HepG2 (cell line): ENCODE data around the gene DHX30. TPM values are rescaled to one million over a fixed set of nuclear protein-coding genes. Genes with fewer than 3 reads are reported as not detected.

ENCODE experiments used
- DPF2 ChIP-seq: sonication (generic); formaldehyde crosslinking; IDR thresholded peaks from 2 replicates; pipeline ENCODE4 v1.4.0; 2020; ENCODE audit warnings: mild to moderate bottlenecking, low read depth, missing genetic modification reagents, borderline replicate concordance
- FOXM1 ChIP-seq: sonication (generic); formaldehyde crosslinking; IDR thresholded peaks from 2 replicates; pipeline ENCODE4 v1.5.0; 2020; ENCODE audit warnings: missing genetic modification reagents
- GABPB1 ChIP-seq: IDR thresholded peaks from 2 replicates; pipeline ENCODE4 v1.6.1; 2016; ENCODE audit warnings: mild to moderate bottlenecking, missing genetic modification reagents, moderate library complexity, missing compliant biosample characterization
- HOXA7 ChIP-seq: sonication (generic); formaldehyde crosslinking; IDR thresholded peaks from 2 replicates; pipeline ENCODE4 v1.8.1; 2022; ENCODE audit warnings: mild to moderate bottlenecking, missing genetic modification reagents, moderate library complexity
- KMT2B ChIP-seq: IDR thresholded peaks from 2 replicates; pipeline ENCODE4 v1.6.1; 2016; ENCODE audit warnings: missing genetic modification reagents, missing compliant biosample characterization
- MED13 ChIP-seq: sonication (generic); formaldehyde crosslinking; IDR thresholded peaks from 2 replicates; pipeline ENCODE4 v1.5.0; 2020; ENCODE audit warnings: missing genetic modification reagents
- MTA3 ChIP-seq: sonication (generic); formaldehyde crosslinking; IDR thresholded peaks from 2 replicates; pipeline ENCODE4 v1.4.0; 2020; ENCODE audit warnings: missing genetic modification reagents
- MYNN ChIP-seq: sonication (generic); formaldehyde crosslinking; IDR thresholded peaks from 2 replicates; pipeline ENCODE4 v1.4.0; 2020; ENCODE audit warnings: mild to moderate bottlenecking, low read depth, missing genetic modification reagents
- PAF1 ChIP-seq: IDR thresholded peaks from 2 replicates; pipeline ENCODE4 v1.6.1; 2016; ENCODE audit warnings: missing genetic modification reagents, missing compliant biosample characterization
- RAD21 ChIP-seq: fragments of 450-650 bp; formaldehyde crosslinking; IDR thresholded peaks from 2 replicates; pipeline ENCODE4 v1.5.0; 2020; ENCODE audit warnings: mild to moderate bottlenecking
- RFX1 ChIP-seq: fragments of 450-650 bp; IDR thresholded peaks from 2 replicates; pipeline ENCODE4 v1.6.1; 2017
- SNAPC2 ChIP-seq: sonication (generic); formaldehyde crosslinking; IDR thresholded peaks from 2 replicates; pipeline ENCODE4 v1.8.1; 2022; ENCODE audit warnings: mild to moderate bottlenecking, missing genetic modification reagents
- ZBTB7B ChIP-seq: sonication (generic); formaldehyde crosslinking; IDR thresholded peaks from 2 replicates; pipeline ENCODE4 v1.4.0; 2020; ENCODE audit warnings: missing genetic modification reagents
- ZNF230 ChIP-seq: sonication (generic); formaldehyde crosslinking; IDR thresholded peaks from 2 replicates; pipeline ENCODE4 v1.4.0; 2020; ENCODE audit warnings: mild to moderate bottlenecking, missing genetic modification reagents
- ZNF263 ChIP-seq: sonication (generic); formaldehyde crosslinking; IDR thresholded peaks from 2 replicates; pipeline ENCODE4 v1.4.0; 2020; ENCODE audit warnings: missing genetic modification reagents
- ZNF382 ChIP-seq: sonication (generic); formaldehyde crosslinking; IDR thresholded peaks from 2 replicates; pipeline ENCODE4 v1.5.0; 2020; ENCODE audit warnings: missing genetic modification reagents, mild to moderate bottlenecking, borderline replicate concordance
- ZNF501 ChIP-seq: sonication (generic); formaldehyde crosslinking; IDR thresholded peaks from 2 replicates; pipeline ENCODE4 v1.5.1; 2020; ENCODE audit warnings: mild to moderate bottlenecking, moderate library complexity, missing genetic modification reagents
- ZNF768 ChIP-seq: sonication (generic); formaldehyde crosslinking; IDR thresholded peaks from 2 replicates; pipeline ENCODE4 v1.4.0; 2020; ENCODE audit warnings: missing genetic modification reagents
- polyA plus RNA-seq, 8 experiments: library from polyadenylated mRNA; depleted of rRNA in 3 of 8; stranded (reverse) in 7 of 8; unstranded in 1 of 8; fragments of >200 nt; fragmentation: Illumina TruSeq in 4 of 8; extraction: Trizol in 4 of 8; gene quantifications; 2 replicates each; pipeline versions ENCODE4 v1.2.1 to v1.2.3, GENCODE V29; 2011 to 2016; ENCODE audit warnings: low read depth in 4 of 8, missing spikeins in 1 of 8, mixed read lengths in 1 of 8; ENCODE audit not compliant: insufficient read depth in 1 of 8
- total RNA-seq, 5 experiments: library from RNA; depleted of rRNA; stranded (reverse); fragments of >200 nt; fragmentation: Illumina TruSeq; extraction: Trizol; gene quantifications; 2 replicates each; pipeline ENCODE4 v1.2.3, GENCODE V29; 2016; ENCODE audit warnings: low read depth in 1 of 5
- TF ChIP-seq, protein P1 (sequence below): sonication (generic); formaldehyde crosslinking; IDR thresholded peaks from 2 replicates; pipeline ENCODE4; 2020; ENCODE audit warnings: missing genetic modification reagents, mild to moderate bottlenecking, borderline replicate concordance
- TF ChIP-seq, protein P2 (sequence below): sonication (generic); formaldehyde crosslinking; IDR thresholded peaks from 2 replicates; pipeline ENCODE4 v1.4.0; 2020; ENCODE audit warnings: missing genetic modification reagents
- TF ChIP-seq, protein P3 (sequence below): sonication (generic); formaldehyde crosslinking; IDR thresholded peaks from 2 replicates; pipeline ENCODE4 v1.5.0; 2020; ENCODE audit warnings: missing genetic modification reagents
- TF ChIP-seq, protein P4 (sequence below): sonication (generic); formaldehyde crosslinking; IDR thresholded peaks from 2 replicates; pipeline ENCODE4 v1.8.1; 2023; ENCODE audit warnings: mild to moderate bottlenecking, inconsistent platforms, moderate library complexity, missing genetic modification reagents, borderline replicate concordance
- TF ChIP-seq, protein P5 (sequence below): sonication (generic); formaldehyde crosslinking; IDR thresholded peaks from 2 replicates; pipeline ENCODE4 v1.8.0; 2022; ENCODE audit warnings: mild to moderate bottlenecking, missing genetic modification reagents, borderline replicate concordance

DHX30 gene
- total and polyA plus RNA-seq, 2 of the 13 experiments (the other 11 are each of a cell fraction or from before 2014, with no cell fraction given): 30.6 to 59.4 TPM

DNA sequence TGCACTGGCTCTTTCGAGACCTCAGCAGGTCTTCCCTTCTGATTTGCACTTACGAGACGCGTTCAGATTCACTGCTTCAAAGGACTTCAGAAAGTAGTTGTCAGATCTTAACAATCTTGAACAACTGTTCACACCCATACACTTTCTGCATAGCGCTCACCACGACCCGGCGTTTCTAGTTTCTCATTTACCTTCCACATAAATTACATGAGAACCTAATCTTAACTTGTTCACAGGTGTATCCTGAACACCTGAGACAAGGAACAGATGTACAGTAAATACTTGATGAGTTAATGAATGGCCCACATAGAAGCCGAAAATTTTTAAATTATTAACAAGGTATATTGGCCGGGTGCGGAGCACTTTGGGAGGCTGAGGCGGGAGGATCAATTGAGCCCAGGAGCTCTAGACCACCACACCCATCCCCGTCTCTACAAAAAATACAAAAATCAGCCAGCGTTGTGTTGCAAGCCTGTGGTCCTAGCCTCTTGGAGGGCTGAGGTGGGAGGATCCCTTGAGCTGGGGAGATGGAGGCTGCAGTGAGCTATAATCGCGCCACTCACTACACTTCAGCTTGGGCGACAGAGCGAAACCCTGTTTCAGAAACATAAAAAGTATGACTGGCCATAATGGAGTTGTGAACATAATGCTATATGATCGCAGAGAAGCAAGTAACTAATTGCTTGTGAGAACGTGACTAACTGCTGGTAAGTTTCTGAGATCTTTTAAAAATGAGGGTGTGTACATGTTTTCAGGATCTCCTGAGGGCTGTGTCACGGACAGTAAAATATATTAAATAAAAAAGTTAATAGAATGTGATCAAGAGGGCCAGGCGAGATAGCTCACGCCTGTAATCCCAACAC lies 20.3 kb upstream of the DHX30 start (continued):
- TF ChIP-seq HOXA7 (CRISPR knock-in tag) (no peak), RAD21 (no peak), KMT2B (CRISPR knock-in tag) (no peak), DPF2 (CRISPR knock-in tag) (no peak), ZNF230 (CRISPR knock-in tag) (no peak), ZNF263 (CRISPR knock-in tag) (peak; percentile 35; the same call in 1 of the 2 replicates), SNAPC2 (CRISPR knock-in tag) (0 out of 2 replicates have a peak, but pooled peaks have one; percentile 33), ZBTB7B (CRISPR knock-in tag) (no peak), ZNF501 (CRISPR knock-in tag) (0 out of 2 replicates have a peak, but pooled peaks have one; percentile 10), ZNF382 (CRISPR knock-in tag) (no peak), RFX1 (no peak), MYNN (CRISPR knock-in tag) (no peak), ZNF768 (CRISPR knock-in tag) (no peak), PAF1 (CRISPR knock-in tag) (no peak), MED13 (CRISPR knock-in tag) (no peak), FOXM1 (CRISPR knock-in tag) (no peak), GABPB1 (no peak), MTA3 (CRISPR knock-in tag) (no peak)
- TF ChIP-seq, protein P1, sequence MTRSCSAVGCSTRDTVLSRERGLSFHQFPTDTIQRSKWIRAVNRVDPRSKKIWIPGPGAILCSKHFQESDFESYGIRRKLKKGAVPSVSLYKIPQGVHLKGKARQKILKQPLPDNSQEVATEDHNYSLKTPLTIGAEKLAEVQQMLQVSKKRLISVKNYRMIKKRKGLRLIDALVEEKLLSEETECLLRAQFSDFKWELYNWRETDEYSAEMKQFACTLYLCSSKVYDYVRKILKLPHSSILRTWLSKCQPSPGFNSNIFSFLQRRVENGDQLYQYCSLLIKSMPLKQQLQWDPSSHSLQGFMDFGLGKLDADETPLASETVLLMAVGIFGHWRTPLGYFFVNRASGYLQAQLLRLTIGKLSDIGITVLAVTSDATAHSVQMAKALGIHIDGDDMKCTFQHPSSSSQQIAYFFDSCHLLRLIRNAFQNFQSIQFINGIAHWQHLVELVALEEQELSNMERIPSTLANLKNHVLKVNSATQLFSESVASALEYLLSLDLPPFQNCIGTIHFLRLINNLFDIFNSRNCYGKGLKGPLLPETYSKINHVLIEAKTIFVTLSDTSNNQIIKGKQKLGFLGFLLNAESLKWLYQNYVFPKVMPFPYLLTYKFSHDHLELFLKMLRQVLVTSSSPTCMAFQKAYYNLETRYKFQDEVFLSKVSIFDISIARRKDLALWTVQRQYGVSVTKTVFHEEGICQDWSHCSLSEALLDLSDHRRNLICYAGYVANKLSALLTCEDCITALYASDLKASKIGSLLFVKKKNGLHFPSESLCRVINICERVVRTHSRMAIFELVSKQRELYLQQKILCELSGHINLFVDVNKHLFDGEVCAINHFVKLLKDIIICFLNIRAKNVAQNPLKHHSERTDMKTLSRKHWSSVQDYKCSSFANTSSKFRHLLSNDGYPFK (CRISPR knock-in tag): no peak
- TF ChIP-seq, protein P2, sequence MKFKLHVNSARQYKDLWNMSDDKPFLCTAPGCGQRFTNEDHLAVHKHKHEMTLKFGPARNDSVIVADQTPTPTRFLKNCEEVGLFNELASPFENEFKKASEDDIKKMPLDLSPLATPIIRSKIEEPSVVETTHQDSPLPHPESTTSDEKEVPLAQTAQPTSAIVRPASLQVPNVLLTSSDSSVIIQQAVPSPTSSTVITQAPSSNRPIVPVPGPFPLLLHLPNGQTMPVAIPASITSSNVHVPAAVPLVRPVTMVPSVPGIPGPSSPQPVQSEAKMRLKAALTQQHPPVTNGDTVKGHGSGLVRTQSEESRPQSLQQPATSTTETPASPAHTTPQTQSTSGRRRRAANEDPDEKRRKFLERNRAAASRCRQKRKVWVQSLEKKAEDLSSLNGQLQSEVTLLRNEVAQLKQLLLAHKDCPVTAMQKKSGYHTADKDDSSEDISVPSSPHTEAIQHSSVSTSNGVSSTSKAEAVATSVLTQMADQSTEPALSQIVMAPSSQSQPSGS (CRISPR knock-in tag): no peak
- TF ChIP-seq, protein P3, sequence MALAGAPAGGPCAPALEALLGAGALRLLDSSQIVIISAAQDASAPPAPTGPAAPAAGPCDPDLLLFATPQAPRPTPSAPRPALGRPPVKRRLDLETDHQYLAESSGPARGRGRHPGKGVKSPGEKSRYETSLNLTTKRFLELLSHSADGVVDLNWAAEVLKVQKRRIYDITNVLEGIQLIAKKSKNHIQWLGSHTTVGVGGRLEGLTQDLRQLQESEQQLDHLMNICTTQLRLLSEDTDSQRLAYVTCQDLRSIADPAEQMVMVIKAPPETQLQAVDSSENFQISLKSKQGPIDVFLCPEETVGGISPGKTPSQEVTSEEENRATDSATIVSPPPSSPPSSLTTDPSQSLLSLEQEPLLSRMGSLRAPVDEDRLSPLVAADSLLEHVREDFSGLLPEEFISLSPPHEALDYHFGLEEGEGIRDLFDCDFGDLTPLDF (CRISPR knock-in tag): peak; percentile 33; the same call in 1 of the 2 replicates
- TF ChIP-seq, protein P4, sequence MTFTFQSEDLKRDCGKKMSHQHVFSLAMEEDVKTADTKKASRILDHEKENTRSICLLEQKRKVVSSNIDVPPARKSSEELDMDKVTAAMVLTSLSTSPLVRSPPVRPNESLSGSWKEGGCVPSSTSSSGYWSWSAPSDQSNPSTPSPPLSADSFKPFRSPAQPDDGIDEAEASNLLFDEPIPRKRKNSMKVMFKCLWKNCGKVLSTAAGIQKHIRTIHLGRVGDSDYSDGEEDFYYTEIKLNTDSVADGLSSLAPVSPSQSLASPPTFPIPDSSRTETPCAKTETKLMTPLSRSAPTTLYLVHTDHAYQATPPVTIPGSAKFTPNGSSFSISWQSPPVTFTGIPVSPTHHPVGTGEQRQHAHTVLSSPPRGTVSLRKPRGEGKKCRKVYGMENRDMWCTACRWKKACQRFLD (CRISPR knock-in tag): no peak
- TF ChIP-seq, protein P5, sequence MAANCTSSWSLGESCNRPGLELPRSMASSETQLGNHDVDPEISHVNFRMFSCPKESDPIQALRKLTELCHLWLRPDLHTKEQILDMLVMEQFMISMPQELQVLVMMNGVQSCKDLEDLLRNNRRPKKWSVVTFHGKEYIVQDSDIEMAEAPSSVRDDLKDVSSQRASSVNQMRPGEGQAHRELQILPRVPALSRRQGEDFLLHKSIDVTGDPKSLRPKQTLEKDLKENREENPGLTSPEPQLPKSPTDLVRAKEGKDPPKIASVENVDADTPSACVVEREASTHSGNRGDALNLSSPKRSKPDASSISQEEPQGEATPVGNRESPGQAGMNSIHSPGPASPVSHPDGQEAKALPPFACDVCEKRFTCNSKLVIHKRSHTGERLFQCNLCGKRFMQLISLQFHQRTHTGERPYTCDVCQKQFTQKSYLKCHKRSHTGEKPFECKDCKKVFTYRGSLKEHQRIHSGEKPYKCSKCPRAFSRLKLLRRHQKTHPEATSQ (CRISPR knock-in tag): no peak
